ENCODE results near the gene GPR63.

DNA sequence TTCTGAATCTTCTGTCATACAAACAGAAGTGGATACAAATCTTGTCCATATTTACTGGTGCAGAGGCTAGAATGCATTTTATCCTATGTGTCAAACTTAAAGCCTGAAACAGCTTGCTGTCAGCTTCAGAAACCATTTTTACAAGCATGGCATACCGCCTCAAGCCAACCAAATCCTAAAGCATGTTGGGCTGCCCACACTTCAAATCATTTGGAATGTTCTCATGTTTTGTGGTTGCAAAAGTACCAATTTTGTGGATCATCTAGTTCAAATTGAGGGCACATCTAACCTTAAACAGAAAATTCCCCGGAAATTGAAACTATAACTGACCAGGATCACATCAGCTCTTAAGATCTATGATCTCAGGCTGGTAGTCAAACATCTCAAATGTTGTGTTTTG is 3.2 kb downstream of the GPR63 start:
- TF ChIP-seq, protein P1, sequence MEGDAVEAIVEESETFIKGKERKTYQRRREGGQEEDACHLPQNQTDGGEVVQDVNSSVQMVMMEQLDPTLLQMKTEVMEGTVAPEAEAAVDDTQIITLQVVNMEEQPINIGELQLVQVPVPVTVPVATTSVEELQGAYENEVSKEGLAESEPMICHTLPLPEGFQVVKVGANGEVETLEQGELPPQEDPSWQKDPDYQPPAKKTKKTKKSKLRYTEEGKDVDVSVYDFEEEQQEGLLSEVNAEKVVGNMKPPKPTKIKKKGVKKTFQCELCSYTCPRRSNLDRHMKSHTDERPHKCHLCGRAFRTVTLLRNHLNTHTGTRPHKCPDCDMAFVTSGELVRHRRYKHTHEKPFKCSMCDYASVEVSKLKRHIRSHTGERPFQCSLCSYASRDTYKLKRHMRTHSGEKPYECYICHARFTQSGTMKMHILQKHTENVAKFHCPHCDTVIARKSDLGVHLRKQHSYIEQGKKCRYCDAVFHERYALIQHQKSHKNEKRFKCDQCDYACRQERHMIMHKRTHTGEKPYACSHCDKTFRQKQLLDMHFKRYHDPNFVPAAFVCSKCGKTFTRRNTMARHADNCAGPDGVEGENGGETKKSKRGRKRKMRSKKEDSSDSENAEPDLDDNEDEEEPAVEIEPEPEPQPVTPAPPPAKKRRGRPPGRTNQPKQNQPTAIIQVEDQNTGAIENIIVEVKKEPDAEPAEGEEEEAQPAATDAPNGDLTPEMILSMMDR (IDR thresholded peaks at IDR 0.05 in 8 of 11, conservative IDR thresholded peaks at IDR 0.05 in 3 of 11) = no peak
- TF ChIP-seq POLR2A (IDR thresholded peaks at IDR 0.05) (no peak), POLR2AphosphoS5 (IDR thresholded peaks at IDR 0.05) (no peak)

All from spleen (tissue), 7 donors.